Measurements from ENCODE around the gene PTRH2. TPM values are rescaled to one million over a fixed set of nuclear protein-coding genes. Genes with fewer than 3 reads are reported as not detected.

Gene PTRH2
- 10 to 100 TPM; 45.3 to 48.9 TPM for total RNA-seq

DNA sequence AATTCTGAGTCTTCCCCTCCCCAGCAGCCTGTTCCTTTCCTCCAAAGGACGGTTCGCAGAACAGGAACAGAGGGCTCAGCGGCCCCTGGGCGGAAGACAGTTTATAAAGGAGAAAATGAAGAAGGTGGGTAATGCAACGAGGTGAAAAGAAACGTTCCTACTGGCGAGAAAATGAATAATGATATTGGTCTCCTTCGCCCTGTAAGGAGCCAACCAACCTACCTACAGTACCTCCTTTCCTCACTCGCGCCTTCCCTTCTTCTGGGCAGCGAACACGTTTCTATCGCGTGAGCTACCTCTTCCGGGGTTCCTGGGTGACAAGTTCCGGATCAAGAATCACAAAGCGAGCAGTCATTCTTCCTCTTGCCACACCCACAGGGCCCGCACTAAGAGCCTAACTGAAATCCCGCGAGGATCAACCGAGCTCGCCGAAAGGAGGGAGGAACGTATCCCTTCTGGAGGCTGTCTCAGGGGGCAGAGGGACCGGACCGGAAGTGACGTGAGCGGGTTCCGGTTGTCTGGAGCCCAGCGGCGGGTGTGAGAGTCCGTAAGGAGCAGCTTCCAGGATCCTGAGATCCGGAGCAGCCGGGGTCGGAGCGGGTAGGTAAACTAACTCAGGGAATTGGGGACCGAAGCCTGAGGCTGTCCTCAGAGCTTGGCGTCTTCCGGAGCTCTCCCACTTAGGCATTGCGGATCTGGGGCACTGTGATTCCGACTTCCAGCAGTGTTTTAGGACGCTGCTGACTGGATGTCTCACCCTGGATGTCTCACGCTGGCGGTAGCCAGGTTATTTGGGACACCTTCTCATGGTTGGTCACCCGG is at the start of gene PTRH2, which contains the start of gene VMP1:
Gene PTRH2 (minus strand): TSS at position 282 of the 822 bp plus-strand sequence. CDS start 9,452 bp downstream, outside the sequence.
Gene VMP1 (plus strand): TSS at position 506 of the 822 bp plus-strand sequence. CDS start 23,793 bp downstream, outside the sequence.
- CTCF ChIA-PET: interaction anchor here (1.1 to 1.6 kb wide), 4 partner anchors 37 to 89 kb away, joined by 4 to 5 read pairs (median 4); partner anchors contain the start of gene CLTC
- POLR2A ChIA-PET: interaction anchor here (0.5 to 1.8 kb wide), 14 partner anchors 40 to 685 kb away, joined by 3 to 9 read pairs (median 4); partner anchors contain the start of genes RNFT1 and USP32

DNA sequence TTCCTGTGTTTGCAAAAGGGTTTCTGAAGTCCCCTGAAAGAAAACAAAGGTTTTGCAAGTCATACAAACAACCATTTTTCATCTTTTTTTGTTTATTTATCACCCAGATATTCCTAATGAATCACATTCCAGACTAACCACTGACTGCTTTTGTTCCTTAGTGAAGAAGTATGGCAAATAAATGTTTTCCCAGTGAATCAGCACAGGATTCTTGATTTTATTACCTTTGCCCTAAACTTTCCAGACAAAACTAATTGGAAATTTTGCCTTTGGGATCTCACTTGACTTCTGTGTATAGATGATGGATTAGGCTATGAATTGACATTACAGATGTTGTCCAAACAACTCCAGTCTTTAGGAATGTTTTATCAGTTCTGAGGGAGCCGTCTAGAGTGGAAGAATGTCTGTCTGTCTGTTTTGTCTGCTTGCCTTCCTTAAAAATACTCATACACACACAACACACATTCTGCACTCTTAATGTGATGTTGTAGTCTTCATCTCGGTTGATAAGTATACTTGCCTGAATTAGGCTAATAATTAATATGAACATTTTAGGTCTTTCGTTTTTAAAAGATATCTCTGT is 49.1 kb upstream of the PTRH2 start:
- ChIA-PET POLR2A (interaction anchor here (5.1 kb wide), 1 partner anchor 30 kb away, joined by 55 read pairs; no protein-coding TSS in a partner anchor), CTCF (interaction anchor here (4.8 kb wide), 1 partner anchor 72 kb away, joined by 30 read pairs; no protein-coding TSS in a partner anchor)

DNA sequence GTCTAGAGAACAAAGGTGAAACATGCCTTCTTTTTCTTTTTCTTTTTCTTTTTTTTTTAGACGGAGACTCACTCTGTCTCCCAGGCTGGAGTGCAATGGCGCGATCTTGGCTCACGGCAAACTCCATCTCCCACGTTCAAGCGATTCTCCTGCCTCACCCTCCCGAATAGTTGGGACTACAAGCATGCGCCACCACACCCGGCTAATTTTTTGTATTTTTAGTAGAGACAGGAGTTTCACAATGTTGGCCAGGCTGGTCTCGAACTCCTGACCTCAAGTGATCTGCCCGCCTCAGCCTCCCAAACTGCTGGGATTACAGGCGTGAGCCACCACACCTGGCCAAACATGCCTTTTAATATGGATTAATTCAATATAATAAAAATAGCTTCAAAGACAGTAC is 47.8 kb upstream of the PTRH2 start:
- CTCF ChIA-PET: interaction anchor here (1.2 to 4.8 kb wide), 4 partner anchors 31 to 94 kb away, joined by 4 to 44 read pairs (median 20); no protein-coding TSS in a partner anchor

DNA sequence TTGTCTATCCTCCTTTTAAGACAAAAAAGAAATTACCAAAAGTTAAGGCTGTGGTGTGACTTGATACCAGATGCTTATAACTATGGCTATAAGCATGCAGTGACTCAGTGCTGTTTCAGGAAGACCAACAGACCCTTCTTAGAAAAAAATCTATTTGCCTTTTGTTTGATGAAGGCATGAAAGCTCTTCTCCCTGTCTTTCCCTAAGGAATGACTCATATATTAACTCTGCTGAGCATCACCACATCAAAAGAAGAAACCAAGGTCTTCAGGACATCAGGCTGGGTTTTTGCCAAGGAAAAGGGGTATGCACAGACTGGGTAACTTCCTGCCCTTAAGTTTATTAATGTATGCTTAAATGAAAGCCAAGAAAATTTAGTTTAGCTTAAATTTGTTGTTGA is 47.3 kb upstream of the PTRH2 start:
- CTCF ChIA-PET: interaction anchor here (1.2 to 4.8 kb wide), 6 partner anchors 7 to 99 kb away, joined by 4 to 44 read pairs (median 8); no protein-coding TSS in a partner anchor
- POLR2A ChIA-PET: interaction anchor here (0.6 to 5.2 kb wide), 10 partner anchors 8 to 138 kb away, joined by 3 to 132 read pairs (median 9); partner anchors contain the start of gene TUBD1

More for the DNA sequence above, 47.8 kb upstream of the PTRH2 start:
- POLR2A ChIA-PET: interaction anchor here (1.1 to 5.2 kb wide), 8 partner anchors 8 to 92 kb away, joined by 4 to 132 read pairs (median 16); no protein-coding TSS in a partner anchor

DNA sequence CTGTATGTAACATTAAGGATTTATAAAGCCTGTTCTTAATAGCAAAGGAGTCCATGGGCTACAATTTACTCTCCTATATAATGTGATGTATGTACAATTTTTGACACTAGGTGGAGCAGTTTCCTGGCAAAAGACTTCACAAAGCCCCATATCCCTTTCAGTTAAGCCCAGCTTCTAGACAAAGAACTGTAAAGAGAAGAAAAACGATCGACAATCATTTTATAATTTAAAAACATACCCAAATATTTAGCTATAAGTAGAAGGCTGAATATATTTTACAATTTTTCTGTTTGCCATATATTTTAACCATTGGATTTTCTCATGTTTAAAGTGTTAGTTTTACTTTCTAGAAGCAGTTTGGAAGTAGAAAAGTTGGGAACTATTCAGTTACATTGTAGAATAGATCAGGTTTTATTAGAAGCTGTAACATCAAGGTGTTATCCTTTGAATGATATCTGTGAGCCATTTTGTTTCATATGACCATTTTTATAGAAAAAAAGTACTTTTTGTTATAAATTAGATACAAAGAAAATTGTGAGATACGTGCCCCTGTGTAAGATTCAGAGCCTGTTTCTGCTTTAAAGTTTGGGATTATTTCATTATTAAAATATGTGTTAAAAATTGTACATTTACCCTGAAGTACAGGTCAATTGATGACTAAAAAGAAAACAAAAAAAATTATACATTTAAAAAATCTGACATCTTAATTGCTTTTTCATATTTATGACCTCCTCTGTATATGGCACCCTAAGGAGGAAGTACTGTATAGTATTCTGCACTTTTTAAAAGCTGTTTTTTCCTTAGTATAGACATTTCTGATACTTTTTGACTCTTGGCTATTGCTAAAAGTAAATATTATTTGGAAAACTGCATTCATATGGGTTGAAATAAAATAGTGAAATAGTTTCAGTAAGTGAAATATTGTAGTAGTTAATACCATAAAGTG is 46.6 kb upstream of the PTRH2 start:
- POLR2A ChIA-PET: interaction anchor here (0.6 to 5.2 kb wide), 10 partner anchors 9 to 140 kb away, joined by 3 to 132 read pairs (median 8); partner anchors contain the start of gene TUBD1
- CTCF ChIA-PET: interaction anchor here (0.6 to 4.8 kb wide), 11 partner anchors 8 to 100 kb away, joined by 3 to 44 read pairs (median 5); no protein-coding TSS in a partner anchor

DNA sequence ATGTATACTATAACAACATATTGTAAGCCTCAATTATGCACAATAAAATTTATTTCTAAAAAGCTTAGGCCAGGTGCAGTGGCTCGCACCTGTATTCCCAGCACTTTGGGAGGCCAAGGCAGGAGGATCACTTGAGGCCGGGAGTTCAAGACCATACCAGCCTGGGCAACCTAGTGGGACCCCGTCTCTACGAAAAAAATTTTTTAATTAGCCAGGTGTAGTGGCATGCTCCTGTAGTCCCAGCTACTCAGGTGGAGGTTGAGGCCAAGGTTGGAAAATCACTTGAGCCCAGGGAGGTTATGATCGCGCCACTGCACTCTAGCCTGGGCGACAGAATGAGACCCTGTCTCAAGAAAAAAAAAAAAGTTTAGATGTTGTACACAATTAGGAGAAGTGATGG is 45.7 kb upstream of the PTRH2 start:
- CTCF ChIA-PET: interaction anchor here (0.6 to 4.8 kb wide), 9 partner anchors 9 to 209 kb away, joined by 3 to 44 read pairs (median 6); no protein-coding TSS in a partner anchor
- POLR2A ChIA-PET: interaction anchor here (0.8 to 5.2 kb wide), 10 partner anchors 9 to 141 kb away, joined by 3 to 132 read pairs (median 9); partner anchors contain the start of genes PTRH2 and VMP1

DNA sequence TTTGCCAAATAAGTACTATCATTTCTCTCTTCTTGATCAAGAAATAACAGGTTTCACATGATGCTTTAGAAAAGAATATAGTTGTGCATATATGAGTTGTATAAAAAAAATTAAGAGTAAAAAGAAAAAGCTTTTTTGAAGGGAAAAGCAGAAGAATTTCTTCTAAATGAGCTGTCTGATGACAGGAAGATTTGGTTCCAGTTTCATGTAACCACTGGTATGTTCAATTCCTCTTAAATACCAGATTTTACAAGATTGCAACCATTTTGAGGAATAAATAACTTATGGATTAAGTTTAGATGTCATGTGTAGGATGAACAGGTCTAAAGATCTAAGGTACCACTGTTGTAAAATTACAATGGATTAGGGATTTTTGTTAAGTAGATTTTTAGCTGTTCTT is 45.2 kb upstream of the PTRH2 start:
- CTCF ChIA-PET: interaction anchor here (0.6 to 4.8 kb wide), 11 partner anchors 9 to 209 kb away, joined by 3 to 44 read pairs (median 5); no protein-coding TSS in a partner anchor
- POLR2A ChIA-PET: interaction anchor here (0.8 to 5.2 kb wide), 12 partner anchors 10 to 141 kb away, joined by 3 to 132 read pairs (median 6); partner anchors contain the start of genes PTRH2 and VMP1

DNA sequence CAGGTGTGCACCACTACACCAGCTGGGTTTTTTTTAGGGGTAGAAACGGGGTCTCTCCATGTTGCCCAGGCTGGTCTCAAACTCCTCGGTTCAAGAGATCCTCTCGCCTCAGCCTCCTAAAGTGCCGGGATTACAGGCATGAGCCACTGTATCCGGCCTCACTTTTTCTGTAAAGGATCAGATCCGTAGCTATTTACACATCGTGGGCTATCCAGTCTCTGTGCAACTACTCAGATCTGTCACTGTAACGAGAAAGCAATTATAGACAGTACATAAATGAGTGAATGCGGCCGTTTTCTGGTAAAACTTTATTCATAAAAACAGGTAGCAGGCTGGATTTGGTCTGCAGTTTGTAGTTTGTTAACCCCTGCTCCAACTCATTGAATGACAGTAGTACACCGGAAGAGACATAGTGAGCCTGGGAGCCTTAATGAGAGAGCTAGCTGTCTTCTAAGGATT is 44.8 kb upstream of the PTRH2 start:
- POLR2A ChIA-PET: interaction anchor here (0.6 to 5.2 kb wide), 13 partner anchors 10 to 1051 kb away, joined by 3 to 132 read pairs (median 6); partner anchors contain the start of genes PTRH2 and VMP1

DNA sequence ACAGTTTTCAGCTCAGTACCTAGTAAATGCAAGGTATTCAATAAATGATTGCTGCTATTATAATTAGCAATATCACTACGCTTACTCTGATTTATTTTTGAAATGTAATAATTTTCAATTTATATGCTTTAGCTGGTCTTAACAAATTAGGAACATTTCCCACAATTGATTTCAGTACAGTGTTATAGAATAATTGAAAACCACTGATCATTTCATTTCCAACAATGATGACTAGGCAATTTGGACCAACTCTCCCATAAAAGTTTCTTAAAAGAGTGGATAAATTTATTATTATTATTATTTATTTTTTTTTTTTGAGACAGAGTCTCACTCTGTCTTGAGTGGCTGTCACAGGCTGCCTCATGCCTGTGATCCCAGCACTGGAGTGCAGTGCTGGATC is 41.4 kb upstream of the PTRH2 start:
- POLR2A ChIA-PET: interaction anchor here (0.7 to 1.5 kb wide), 2 partner anchors 41 to 145 kb away, joined by 3 to 4 read pairs; partner anchors contain the start of gene VMP1
- CTCF ChIA-PET: interaction anchor here (0.7 to 1.3 kb wide), 3 partner anchors 41 to 288 kb away, joined by 3 read pairs; partner anchors contain the start of gene RNFT1

More for the DNA sequence above, 44.8 kb upstream of the PTRH2 start:
- CTCF ChIA-PET: interaction anchor here (0.6 to 4.8 kb wide), 11 partner anchors 9 to 285 kb away, joined by 3 to 44 read pairs (median 5); no protein-coding TSS in a partner anchor

DNA sequence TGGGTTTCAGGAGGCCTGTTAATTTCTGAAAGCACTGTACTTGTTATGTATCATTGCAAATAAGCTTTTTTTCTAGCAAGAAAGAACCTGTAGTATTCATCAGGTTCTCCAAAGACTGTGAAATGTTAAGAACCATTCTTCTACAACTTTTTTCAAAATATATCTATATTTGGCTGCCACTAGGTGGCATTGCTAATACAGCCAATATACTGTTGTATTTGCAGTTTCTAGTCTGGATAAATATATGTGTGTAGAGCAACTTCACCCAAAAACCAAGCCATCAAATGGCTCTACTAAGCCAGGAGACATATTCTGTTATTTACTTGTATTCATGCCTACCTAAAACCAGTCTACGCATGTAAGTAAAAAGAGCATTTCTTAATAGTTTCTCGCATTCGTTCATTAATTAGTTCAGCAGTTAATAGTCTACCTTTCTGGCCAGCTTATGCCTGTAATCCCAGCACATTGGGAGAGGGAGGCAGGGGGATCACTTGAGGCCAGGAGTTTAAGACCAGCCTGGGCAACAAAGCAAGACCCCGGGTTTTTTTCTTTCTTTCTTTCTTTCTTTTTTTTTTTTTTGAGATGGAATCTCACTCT is 39.7 kb upstream of the PTRH2 start:
- ChIA-PET CTCF (interaction anchor here (0.7 to 2.1 kb wide), 10 partner anchors 14 to 163 kb away, joined by 3 to 6 read pairs (median 4); partner anchors contain the start of genes PTRH2 and VMP1), POLR2A (interaction anchor here (1.5 kb wide), 1 partner anchor 39 kb away, joined by 4 read pairs; the partner anchor contains the start of gene VMP1)

DNA sequence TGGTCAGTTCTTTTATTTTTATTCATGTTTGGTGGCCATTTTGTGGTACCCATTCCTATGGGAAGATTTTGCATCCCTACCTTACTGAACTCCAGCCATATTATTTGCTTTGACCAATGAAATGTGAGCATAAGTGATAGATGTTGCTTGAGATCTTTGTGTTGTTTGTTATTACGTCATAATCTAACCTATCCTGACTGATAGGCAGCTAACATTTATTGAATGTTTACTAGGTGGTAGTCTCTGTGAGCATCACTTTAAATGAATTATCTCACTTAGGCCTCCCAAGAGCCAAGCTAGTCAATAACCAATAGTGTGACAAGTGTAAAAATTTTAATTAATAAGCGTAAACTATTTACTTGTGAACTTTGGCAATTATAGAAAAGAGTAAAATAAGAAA is 37.8 kb upstream of the PTRH2 start:
- CTCF ChIA-PET: interaction anchor here (0.6 to 1.0 kb wide), 2 partner anchors 104 to 200 kb away, joined by 3 read pairs; no protein-coding TSS in a partner anchor
- POLR2A ChIA-PET: no interaction called here

DNA sequence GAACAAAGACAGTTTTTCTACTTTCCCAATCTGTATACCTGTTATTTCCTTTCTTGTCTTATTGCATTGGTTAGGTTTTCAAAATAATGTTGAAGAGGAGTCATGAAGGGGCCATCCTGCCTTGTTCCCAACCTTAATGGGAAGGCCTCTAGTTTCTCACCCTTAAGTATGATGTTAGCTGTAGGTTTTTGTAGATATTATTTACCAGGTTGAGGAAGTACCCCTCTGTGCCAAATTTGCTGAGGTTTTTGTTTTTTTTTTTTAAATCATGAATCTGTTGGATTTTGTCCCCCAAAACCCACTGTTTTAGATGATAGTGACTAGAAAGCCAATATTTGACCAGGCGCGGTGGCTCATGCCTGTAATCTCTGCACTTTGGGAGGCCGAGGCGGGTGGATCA is 36.6 kb upstream of the PTRH2 start:
- ChIA-PET POLR2A (no interaction called here), CTCF (interaction anchor here (0.9 kb wide), 1 partner anchor 115 kb away, joined by 3 read pairs; no protein-coding TSS in a partner anchor)

DNA sequence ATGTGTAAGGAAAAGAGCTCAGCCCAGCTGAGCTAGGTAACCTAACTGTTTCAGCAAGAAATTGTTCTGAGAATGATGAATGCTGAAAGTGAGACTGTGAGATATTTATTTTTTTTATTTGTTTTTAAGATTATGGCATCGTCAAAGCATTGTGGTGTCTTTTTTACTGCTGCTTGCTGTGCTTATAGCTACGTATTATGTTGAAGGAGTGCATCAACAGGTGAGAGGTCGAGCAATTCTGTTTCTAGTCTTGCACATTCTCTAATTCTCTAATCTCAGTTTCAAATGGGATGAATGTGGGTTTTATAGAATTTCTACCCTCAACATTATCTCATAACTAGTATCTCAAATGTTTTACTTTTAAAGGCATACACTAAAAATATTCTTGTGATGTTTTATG is 30.1 kb upstream of the PTRH2 start:
- ChIA-PET POLR2A (no interaction called here), CTCF (no interaction called here)

DNA sequence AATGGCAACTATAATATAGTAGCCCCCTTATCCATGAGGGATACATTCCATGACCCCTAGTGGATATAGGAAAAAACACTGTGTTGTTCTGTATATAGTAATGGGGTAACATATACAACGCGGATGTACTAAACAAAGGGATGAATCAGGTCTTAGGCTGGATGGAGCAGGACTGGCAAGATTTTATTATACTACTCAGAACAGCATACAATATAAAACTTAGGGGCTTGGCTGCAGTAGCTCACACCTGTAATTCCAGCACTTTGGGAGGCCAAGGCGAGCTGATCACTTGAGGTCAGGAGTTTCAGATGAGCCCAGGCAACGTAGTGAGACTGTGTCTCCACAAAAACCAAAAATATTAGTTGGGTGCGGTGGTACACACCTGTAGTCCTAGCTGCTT is 27.0 kb upstream of the PTRH2 start:
- CTCF ChIA-PET: interaction anchor here (0.6 to 1.4 kb wide), 4 partner anchors 12 to 306 kb away, joined by 3 to 6 read pairs (median 4); no protein-coding TSS in a partner anchor
- POLR2A ChIA-PET: no interaction called here

DNA sequence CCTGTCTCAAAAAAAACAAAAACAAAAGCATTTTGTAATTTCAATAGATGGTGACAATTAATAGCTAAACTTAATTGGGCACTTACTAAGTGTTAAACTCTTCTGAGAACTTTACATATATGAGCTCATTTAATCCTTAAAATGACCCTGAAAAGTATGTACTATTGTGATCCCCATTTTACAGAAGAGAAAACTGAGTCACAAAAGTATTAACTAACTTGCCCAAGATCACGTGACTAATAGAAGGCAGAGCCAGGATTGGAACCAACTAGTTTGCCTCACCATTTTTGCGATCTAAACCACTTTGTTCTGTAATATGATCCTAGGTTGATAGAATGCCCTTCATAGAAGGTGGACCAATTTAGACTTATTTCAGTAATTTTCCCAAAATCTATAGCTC is 26.5 kb upstream of the PTRH2 start:
- CTCF ChIA-PET: interaction anchor here (0.6 to 1.4 kb wide), 4 partner anchors 13 to 502 kb away, joined by 3 to 6 read pairs (median 4); no protein-coding TSS in a partner anchor

DNA sequence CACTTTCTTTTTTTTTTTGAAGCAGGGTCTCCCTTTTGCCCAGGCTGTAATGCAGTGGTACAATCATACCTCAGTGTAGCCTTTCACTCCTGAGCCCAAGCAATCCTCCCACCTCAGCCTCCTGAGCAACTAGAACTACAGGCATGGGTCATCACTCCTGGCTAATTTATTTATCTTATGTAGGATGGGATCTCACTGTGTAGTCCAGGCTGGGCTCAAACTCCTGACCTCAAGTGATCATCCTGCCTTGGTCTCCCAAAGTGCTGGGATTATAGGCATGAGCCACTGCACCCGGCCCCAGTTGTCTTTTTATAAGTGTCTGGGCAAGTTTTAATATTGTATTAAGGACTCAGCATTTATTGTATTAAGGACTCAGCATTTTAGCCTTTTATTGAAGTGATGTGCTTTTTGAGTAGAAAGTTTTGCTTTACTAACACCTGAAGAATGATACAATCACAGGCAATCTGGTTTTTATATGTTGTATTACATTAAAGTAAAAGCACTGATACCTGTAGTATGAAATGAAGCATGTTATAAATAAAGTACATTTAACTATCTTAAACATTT is 23.1 kb upstream of the PTRH2 start:
- POLR2A ChIA-PET: no interaction called here
- CTCF ChIA-PET: no interaction called here

More for the DNA sequence above, 26.5 kb upstream of the PTRH2 start:
- POLR2A ChIA-PET: interaction anchor here (0.5 kb wide), 1 partner anchor 973 kb away, joined by 5 read pairs; no protein-coding TSS in a partner anchor

Measured in activated CD8-positive, alpha-beta memory T cell treated with anti-CD3 and anti-CD28 coated beads for 36 hours (primary cell).